Testis (tissue), 2 donors: ENCODE data around the gene HDAC2.

Experiments used
- CTCF ChIP-seq, 3 experiments: fragments of 450-650 bp in 2 of 3; fragments of 200-600 bp in 1 of 3; sonication (generic) in 1 of 3; IDR thresholded peaks; one replicate each; pipeline ENCODE4 v1.5.1; 2016 to 2019; ENCODE audit warnings: antibody characterized with exemption in 3 of 3, mild to moderate bottlenecking in 2 of 3, moderate library complexity in 1 of 3
- POLR2A ChIP-seq: fragments of 450-650 bp; IDR thresholded peaks from one replicate; pipeline ENCODE4 v1.6.1; 2017; ENCODE audit warnings: antibody characterized with exemption, mild to moderate bottlenecking, moderate library complexity

- TF ChIP-seq CTCF (IDR thresholded peaks at IDR 0.05), result no peak
- no peak for TF ChIP-seq POLR2A
These were observed 24.7 kb upstream of the HDAC2 start for GRCh38 chr6:113995634-113996033.
